SH-SY5Y (cell line): ENCODE data around the gene FHAD1.

Source experiments
- GATA2 ChIP-seq: IDR thresholded peaks from 2 replicates; pipeline ENCODE4 v1.6.1; 2011; ENCODE audit warnings: mild to moderate bottlenecking, low read depth, low read length
- GATA3 ChIP-seq: IDR thresholded peaks from 2 replicates; pipeline ENCODE4 v1.6.1; 2011; ENCODE audit warnings: low read depth, mild to moderate bottlenecking, low read length, moderate library complexity

- TF ChIP-seq GATA3, result no peak
- no peak for TF ChIP-seq GATA2
These were observed 15.7 kb downstream of the FHAD1 start for GRCh38 chr1:15262706-15263105.
